Endodermal cell (in vitro differentiated cells): ENCODE results near the gene SMIM14. TPM values are rescaled to one million over a fixed set of nuclear protein-coding genes. Genes with fewer than 3 reads are reported as not detected.

Experiments
- DNase-seq: peaks from one replicate; pipeline ENCODE4 v3.0.0-alpha.2; 2017
- H3K27ac ChIP-seq: 2 replicates; pipeline ENCODE4 v1.5.1; 2013; ENCODE audit warnings: mild to moderate bottlenecking, low read depth, low read length, moderate library complexity
- H3K27me3 ChIP-seq: 2 replicates; pipeline ENCODE4 v1.6.1; 2013; ENCODE audit warnings: mild to moderate bottlenecking, low read length, moderate library complexity; ENCODE audit not compliant: insufficient read depth, control insufficient read depth, poor library complexity, severe bottlenecking
- H3K36me3 ChIP-seq: 2 replicates; pipeline ENCODE4 v1.7.0; 2013; ENCODE audit warnings: mild to moderate bottlenecking, low read length, moderate library complexity; ENCODE audit not compliant: control insufficient read depth, insufficient read depth
- H3K4me1 ChIP-seq: one replicate; pipeline ENCODE4 v1.7.0; 2013; ENCODE audit warnings: low read length; ENCODE audit not compliant: control insufficient read depth, insufficient read depth
- H3K4me3 ChIP-seq: 2 replicates; pipeline ENCODE4 v1.5.1; 2013; ENCODE audit warnings: mild to moderate bottlenecking, low read length, moderate library complexity
- H3K9ac ChIP-seq: 2 replicates; pipeline ENCODE4 v1.6.1; 2013; ENCODE audit warnings: mild to moderate bottlenecking, low read length, moderate library complexity; ENCODE audit not compliant: poor library complexity, severe bottlenecking; ENCODE audit errors: extremely low read depth
- H3K9me3 ChIP-seq: 2 replicates; pipeline ENCODE4 v1.6.1; 2013; ENCODE audit warnings: mild to moderate bottlenecking, low read length, moderate library complexity; ENCODE audit not compliant: control insufficient read depth
- H3K27ac Mint-ChIP-seq: 2 replicates; pipeline ENCODE4 v1.8.0; 2020; ENCODE audit warnings: mixed read lengths
- H3K27me3 Mint-ChIP-seq: 2 replicates; pipeline ENCODE4 v1.8.0; 2021; ENCODE audit warnings: mild to moderate bottlenecking, mixed read lengths; ENCODE audit not compliant: insufficient read depth
- H3K36me3 Mint-ChIP-seq: 2 replicates; pipeline ENCODE4 v1.8.0; 2020; ENCODE audit warnings: low read depth, mixed read lengths
- H3K4me1 Mint-ChIP-seq: 2 replicates; pipeline ENCODE4 v1.8.0; 2020; ENCODE audit warnings: mixed read lengths
- H3K4me3 Mint-ChIP-seq: 2 replicates; pipeline ENCODE4 v1.8.0; 2020; ENCODE audit warnings: mild to moderate bottlenecking, moderate library complexity, mixed read lengths
- H3K9me3 Mint-ChIP-seq: 2 replicates; pipeline ENCODE4 v1.8.0; 2020; ENCODE audit warnings: mild to moderate bottlenecking, mixed read lengths
- CTCF ChIP-seq: fragments of 200-600 bp; sonication (generic); conservative IDR thresholded peaks from 2 replicates; pipeline ENCODE4 v1.5.0; 2021; ENCODE audit warnings: antibody characterized with exemption, mild to moderate bottlenecking
- WGBS, 2 experiments: methylation state at CpG; one replicate each; pipeline versions ENCODE4 v1.1.5 to v1.1.7; 2013; ENCODE audit warnings: missing lambda C conversion rate in 2 of 2, mixed read lengths in 1 of 2; ENCODE audit not compliant: insufficient coverage in 1 of 2, insufficient read length in 1 of 2; 5-methylcytosine and 5-hydroxymethylcytosine counted together
- total RNA-seq, 2 donors: library from RNA; stranded (reverse); fragmentation: NEBNext Ultra II Directional in 1 of 2; extraction: Animal tissue kit (Norgen Biotek cat#: 25700) in 1 of 2; gene quantifications; 2 replicates in 1 of 2; 3 replicates in 1 of 2; pipeline ENCODE4 v1.2.1, GENCODE V29; 2021

The SMIM14 gene
- total RNA-seq, 2 donors from 2014 or later, result 24.3 to 24.6 TPM

DNA sequence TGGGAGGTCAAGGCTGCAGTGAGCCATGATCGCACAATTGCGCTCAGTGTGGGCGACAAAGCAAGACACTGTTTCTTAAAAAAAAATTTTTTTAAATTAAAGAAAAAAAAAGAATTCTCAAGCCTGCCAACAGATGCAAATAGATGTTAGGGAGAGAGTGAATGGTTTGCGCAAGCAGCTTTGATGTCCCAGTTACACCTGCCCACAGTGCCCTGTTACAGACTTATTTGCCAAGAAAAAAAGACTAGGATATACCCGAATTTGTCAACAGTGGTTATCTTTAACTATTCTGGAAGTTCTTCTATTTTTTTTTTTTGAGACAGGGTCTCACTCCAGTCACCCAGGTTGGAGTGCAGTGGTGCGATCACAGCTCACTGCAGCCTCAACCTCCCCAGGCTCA is 67.2 kb downstream of the SMIM14 start:
- H3K9me3 ChIP-seq, result no peaks in the 10 kb centered on the region

GRCh38 chr4:39571054-39571453 is 67.6 kb downstream of the SMIM14 start:
- H3K36me3 ChIP-seq, result no peaks in the 10 kb centered on the region
- H3K27ac Mint-ChIP-seq, result peak overlapping the region; percentile 10

More for the DNA sequence above, 67.2 kb downstream of the SMIM14 start:
- Histone ChIP-seq H3K4me3 (no peak overlapping the region), H3K9ac (no peak overlapping the region), H3K4me1 (no peaks in the 10 kb centered on the region), H3K27ac (no peak overlapping the region), H3K36me3 (no peaks in the 10 kb centered on the region), H3K27me3 (no peaks in the 10 kb centered on the region)
- 91 to 95% methylated on average over 4 of the region's 6 CpGs for WGBS, 2 experiments
- H3K27ac Mint-ChIP-seq, result no peak overlapping the region
- H3K9me3 Mint-ChIP-seq, result peaks cover under 1% of the 10 kb centered on the region
- no peaks in the 10 kb centered on the region for H3K27me3 Mint-ChIP-seq
- TF ChIP-seq CTCF, result no peak
- H3K36me3 Mint-ChIP-seq, result peaks cover 12% of the 10 kb centered on the region
- no peak overlapping the region for H3K4me3 Mint-ChIP-seq
- H3K4me1 Mint-ChIP-seq, result peaks cover 5% of the 10 kb centered on the region
- DNase-seq, result no peak

GRCh38 chr4:39569209-39569608 is 69.5 kb downstream of the SMIM14 start:
- peaks cover 5% of the 10 kb centered on the region for H3K4me1 Mint-ChIP-seq
- Histone ChIP-seq H3K27me3 (no peaks in the 10 kb centered on the region), H3K4me1 (no peaks in the 10 kb centered on the region), H3K9ac (no peak overlapping the region), H3K36me3 (peaks cover 9% of the 10 kb centered on the region), H3K9me3 (peaks cover 16% of the 10 kb centered on the region), H3K4me3 (no peak overlapping the region), H3K27ac (no peak overlapping the region)
- no peak for TF ChIP-seq CTCF
- 93 to 96% methylated on average over 2 to 4 of the region's 4 CpGs for WGBS, 2 experiments
- no peak overlapping the region for H3K27ac Mint-ChIP-seq
- H3K27me3 Mint-ChIP-seq, result no peaks in the 10 kb centered on the region
- peaks cover 33% of the 10 kb centered on the region for H3K36me3 Mint-ChIP-seq
- peaks cover 20% of the 10 kb centered on the region for H3K9me3 Mint-ChIP-seq
- no peak for DNase-seq
- H3K4me3 Mint-ChIP-seq, result no peak overlapping the region

More at GRCh38 chr4:39571054-39571453, 67.6 kb downstream of the SMIM14 start:
- Histone ChIP-seq H3K9me3 (peaks cover 4% of the 10 kb centered on the region), H3K4me3 (no peak overlapping the region), H3K27me3 (no peaks in the 10 kb centered on the region), H3K4me1 (no peaks in the 10 kb centered on the region), H3K27ac (no peak overlapping the region), H3K9ac (no peak overlapping the region)
- no peak overlapping the region for H3K4me3 Mint-ChIP-seq
- DNase-seq, result no peak
- H3K4me1 Mint-ChIP-seq, result peaks cover 5% of the 10 kb centered on the region
- H3K9me3 Mint-ChIP-seq, result peaks cover 5% of the 10 kb centered on the region
- H3K27me3 Mint-ChIP-seq, result no peaks in the 10 kb centered on the region
- 93 to 94% methylated on average over 4 of the region's 4 CpGs for WGBS, 2 experiments
- H3K36me3 Mint-ChIP-seq, result peaks cover 16% of the 10 kb centered on the region
- no peak for TF ChIP-seq CTCF
